OCI-LY3 (cell line): ENCODE results near the gene HSD11B2.

Source experiments
- CTCF ChIP-seq: fragments of 200-600, 300-600 bp; sonication (generic); IDR thresholded peaks from 2 replicates; pipeline ENCODE4 v1.5.1; 2014; ENCODE audit warnings: antibody characterized with exemption, low read length, low read depth
- EZH2phosphoT487 ChIP-seq: fragments of 200-600 bp; shearing (Covaris generic); IDR thresholded peaks from 2 replicates; pipeline ENCODE4 v1.6.1; 2018; ENCODE audit warnings: antibody characterized with exemption, mixed run types, low read depth

GRCh38 chr16:67468731-67469130 lies 37.8 kb downstream of the HSD11B2 start:
- no peak for TF ChIP-seq CTCF
- TF ChIP-seq EZH2phosphoT487: no peak
